Measurements from ENCODE around the gene HDAC4.
A peak's percentile ranks its signal among the peaks of the same experiment; 100 is the strongest.

HDAC4 gene

DNA sequence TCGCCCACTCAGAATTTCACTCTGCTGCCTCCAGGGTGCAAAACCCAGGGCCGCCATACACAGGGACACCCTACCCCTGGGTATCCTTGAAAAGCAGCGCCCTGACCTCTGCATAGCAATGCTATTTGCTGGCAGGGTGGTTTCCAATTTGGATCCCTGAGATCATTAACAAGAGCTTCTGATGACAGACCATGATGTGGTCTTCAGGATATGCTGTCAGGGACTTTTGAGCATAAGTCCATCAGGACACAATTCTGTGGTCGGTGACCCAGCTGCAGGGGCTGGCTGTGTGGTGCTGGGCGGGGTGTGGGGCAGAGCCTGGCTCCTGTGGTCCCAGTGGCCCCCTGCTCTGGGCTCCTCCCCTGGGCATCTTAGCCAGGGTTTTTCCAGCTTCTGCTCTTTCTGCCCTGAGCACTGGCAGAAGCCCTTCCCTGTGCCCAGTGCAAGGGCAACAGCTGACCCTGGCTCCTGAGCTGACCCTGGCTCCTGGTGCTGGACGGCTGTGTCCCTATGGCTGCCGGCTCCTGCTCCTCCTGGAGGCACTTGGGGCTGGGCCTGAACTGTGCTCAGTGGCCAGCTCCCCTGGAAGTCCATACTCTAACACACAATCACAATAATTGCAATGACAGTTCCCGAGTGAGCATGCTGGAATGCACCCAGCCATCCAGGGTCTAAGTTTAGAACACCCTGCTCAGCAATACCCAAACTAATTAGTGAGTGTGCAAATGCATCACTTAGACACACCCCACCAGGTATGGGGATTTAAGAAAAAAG lies 271.5 kb downstream of the HDAC4 start:
- DNase-seq, result no peak

DNA sequence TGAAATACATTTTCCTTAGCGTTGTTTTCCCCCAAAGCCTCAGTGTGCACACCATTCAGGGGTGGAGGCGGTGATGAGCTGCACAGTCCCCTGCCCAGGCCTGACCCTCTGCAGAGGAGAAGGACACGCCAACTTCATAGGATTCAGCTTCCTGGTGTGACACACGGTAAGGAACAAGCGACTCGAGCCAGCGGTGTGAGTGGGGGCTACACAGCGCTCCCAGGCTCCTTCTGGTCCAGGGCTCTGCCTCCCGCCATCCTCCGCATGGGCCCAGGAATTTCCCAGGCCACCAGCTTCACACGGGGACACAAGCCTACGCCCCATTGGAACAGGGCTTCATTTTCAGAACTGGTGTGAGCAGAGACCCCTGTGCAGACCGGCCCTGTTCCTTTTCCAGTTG lies 272.1 kb downstream of the HDAC4 start:
- no peak for DNase-seq

DNA sequence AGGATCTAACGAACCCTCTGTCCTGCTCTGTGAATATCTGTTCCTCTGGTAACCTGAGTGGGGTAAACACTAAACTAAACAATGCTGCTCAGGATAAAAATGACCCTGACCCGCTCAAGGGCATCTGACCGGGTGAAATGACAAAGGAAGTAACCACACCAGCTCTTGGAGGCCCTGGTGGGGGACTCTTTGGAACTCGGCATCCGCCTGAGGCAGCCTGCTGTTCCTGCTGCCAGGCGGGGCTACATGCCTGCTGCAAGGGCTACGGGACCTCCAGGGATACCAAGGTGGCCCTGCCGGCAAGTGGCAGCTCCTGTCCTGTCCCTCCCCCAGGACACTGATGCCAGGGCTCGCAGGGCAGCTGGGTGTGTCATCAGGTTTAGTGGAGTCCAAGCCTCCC lies 273.3 kb downstream of the HDAC4 start:
- DNase-seq, result no peak

DNA sequence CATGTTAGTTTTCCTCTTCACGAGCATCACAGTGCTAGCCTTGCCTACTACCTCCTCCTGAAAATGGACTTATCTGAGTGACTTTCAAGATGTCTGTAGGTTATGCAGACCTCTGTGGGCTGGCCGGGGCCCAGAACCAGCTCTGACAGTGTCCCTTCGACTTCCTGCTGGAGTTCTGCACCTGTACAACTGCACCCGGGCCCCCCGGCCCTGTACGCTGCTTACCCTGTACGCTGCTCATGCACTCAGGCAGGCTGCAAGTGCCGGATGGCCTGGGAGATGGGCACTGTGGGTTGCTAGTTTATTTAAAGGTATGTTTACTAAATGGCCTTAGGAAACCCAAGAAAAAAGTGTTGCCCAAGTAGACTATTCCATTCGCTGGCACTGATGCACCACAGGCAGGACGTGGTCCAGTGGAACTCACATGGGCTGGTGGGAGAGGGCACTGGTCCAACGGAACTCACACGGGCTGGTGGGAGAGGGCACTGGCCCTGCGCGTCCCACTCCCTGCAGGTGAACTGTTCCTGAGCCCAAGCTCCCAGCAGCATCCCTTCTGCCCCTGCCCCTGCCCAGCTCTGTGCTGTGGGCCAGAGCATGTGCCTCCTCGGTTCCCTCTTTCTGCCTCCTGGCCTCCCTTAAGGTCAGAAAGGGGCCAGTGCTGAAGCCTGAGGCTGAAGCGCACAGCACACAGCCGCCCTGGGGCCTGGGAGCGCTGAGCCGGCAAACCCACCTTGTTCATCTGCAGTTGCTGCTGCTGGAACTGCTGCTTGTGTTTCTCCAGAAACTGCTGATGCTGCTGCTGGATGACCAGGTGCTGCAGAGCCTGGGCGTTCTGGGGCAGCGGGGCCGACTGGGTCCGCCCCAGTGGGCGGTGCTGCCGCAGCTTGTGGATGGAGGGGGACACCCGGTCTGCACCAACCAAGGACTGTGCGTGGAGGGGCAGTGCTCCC lies 274.8 kb downstream of the HDAC4 start:
- no peak for DNase-seq

GRCh38 chr2:239124152-239124899 lies 276.5 kb downstream of the HDAC4 start:
- DNase-seq, result no peak

GRCh38 chr2:239122421-239123110 lies 278.3 kb downstream of the HDAC4 start:
- no peak for DNase-seq

- DNase-seq, result no peak
These were observed 279.2 kb downstream of the HDAC4 start for GRCh38 chr2:239121600-239122012.

DNA sequence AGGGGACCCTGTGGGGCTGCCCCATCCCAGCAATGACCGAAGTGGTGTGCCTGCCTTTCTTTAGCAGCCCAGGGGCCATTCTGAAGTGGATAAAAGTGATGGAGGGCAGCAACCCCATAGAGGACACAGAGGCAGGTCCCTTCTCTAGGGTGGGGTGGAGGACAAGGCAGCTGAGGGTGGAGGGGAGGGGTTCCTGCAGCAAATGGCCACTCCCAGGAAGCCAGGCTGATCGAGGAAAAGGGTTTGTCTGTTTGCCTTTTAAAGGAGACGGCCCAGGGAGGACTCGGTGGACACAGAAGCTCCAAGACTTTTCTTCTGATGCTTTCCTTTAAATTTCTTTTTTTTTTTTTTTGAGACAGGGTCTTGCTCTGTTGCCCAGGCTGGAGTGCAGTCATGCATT lies 280.2 kb downstream of the HDAC4 start:
- no peak for DNase-seq

DNA sequence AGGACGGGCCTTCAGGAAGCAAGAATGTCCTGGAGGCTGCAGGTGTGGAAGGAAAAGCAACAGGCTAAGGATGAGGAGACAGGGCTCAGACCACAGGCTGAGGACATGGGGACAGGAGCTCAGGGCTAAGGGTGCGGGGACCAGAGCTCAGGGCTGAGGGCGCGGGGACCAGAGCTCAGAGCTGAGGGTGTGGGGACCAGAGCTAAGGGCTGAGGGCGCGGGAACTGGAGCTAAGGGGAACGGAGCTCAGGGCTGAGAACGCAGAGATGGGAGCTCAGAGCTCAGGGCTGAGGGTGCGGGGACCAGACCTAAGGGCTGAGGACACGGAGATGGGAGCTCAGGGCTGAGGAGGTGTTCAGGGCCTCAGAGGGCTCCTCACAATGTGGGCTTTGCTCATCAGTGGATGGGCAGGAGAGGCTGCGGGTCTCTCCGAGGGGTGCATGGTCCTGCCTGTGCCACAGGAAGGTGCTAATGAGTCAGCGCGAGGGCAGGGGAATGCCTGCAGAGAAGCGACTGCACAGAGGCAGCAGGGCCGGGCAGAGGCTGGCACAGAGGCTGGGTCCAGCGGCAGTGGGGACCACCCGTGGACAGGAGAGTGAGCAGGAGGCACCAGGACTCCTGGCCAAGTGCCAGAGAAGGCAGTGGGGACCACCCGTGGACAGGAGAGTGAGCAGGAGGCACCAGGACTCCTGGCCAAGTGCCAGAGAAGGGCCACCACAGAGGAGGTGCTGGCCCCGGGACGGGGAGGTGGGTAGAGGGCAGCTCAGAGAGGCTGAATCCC lies 281.3 kb downstream of the HDAC4 start:
- no peak for DNase-seq

DNA sequence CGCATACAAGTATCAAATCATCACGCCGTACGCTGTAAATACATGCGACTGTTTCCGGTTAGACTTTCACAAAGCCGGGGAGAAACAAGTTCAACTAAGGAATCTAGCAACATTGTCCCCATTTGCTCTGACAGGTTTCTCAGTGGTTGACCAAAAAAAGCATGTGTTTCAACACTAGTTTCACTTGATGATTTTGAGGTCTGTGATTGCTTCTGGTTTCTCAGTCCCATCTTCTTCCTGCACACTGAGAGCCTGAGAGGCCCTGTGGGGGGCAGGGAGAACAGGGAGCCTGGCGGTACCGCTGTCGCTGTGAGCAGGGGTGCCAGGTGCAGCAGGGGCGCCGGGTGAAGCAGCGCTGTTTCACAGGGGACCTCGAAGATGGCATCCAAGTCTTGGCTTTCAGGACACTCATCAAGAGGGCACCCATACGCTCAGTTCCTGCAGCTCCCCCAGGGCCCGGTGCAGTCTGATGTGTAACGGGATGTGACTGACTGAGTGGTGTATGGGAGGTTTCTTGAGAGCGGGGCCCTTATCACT lies 282.1 kb downstream of the HDAC4 start:
- DNase-seq, result peak; percentile 16

DNA sequence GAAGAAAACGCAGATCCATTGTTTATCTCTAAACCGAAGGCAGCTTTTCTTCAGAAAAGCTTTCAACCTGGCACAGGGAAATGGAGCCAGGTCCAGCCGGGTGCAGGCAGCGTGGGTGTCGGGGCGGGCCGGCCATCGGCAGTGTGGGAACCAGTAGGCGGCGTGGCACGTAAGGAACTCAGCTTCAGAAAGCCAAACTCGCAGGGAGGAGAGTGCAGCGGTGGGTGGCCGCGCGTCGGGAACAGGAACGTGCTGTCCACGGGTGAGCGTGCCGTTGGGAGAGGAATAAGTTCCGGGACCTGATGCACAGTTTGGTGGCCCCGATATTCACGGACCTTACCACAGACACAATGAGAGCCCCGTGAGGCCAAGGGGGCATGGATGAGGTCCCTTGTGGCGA lies 282.6 kb downstream of the HDAC4 start:
- no peak for DNase-seq

DNA sequence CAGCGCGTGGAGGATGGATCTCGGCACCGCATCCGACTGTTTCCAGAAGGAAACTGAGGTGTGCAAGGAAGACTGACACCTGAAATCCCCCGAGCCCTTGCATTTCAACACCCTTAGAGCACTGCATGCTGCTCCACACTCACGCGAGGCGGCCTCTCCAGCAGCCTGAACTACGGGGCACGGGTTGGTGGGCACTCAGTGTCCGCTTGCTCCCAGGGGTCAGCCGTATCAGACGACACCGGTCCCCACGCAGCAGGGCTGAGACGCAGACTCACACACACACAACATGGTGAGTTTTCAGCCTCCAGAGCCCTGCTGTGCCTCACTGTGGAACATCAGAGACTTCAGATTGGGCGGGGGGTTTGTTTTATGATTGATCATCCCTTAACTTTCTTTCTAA lies 283.0 kb downstream of the HDAC4 start:
- no peak for DNase-seq

- no peak for DNase-seq
These were observed 284.2 kb downstream of the HDAC4 start for GRCh38 chr2:239116456-239117246.

- DNase-seq, result no peak
These were observed 285.2 kb downstream of the HDAC4 start for GRCh38 chr2:239115616-239116015.

- DNase-seq, result no peak
These were observed 286.1 kb downstream of the HDAC4 start for GRCh38 chr2:239114616-239115265.

- DNase-seq, result no peak
These were observed 286.7 kb downstream of the HDAC4 start for GRCh38 chr2:239114119-239114581.

- DNase-seq, result no peak
These were observed 287.2 kb downstream of the HDAC4 start for GRCh38 chr2:239113615-239114014.

- no peak for DNase-seq
These were observed 287.6 kb downstream of the HDAC4 start for GRCh38 chr2:239113171-239113570.

DNA sequence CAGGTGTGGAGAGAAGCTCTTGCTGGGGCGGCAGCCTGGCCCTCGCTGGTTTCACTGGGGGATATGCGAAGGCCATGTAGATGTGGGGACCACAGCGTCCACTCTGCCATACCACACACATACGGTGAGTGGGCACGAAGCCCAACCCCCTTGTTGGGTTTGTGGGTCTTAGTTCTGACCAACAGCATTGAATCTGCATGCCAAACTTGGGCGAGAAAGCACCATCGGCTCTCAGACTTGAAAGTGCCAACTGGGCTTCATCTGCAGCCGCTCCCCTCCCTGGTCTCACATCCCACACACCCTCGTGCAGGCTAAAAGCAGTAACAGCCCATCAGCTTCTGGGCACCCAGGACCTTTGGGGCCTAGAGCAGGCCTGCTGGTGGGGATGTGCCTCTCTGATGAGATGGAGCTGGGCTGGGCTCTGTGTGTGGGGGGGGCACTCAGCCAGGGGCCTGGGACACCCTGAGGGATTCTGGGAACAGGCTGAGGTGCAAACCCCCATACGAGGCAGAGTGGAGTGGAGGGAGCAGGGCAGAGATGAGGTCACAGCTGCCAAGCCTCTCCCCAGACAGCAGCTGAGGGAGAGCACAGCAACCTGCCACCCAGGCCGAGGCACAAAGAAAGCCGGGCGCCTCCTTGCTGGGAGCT lies 288.6 kb downstream of the HDAC4 start:
- no peak for DNase-seq
